GM03348 (cell line): ENCODE data around the gene ACACA.

Source experiments
- DNase-seq: peaks from one replicate; pipeline ENCODE4 v3.0.0; 2012; ENCODE audit warnings: low spot score

Gene ACACA

GRCh38 chr17:37131669-37132611, 274.7 kb downstream of the ACACA start:
- DNase-seq, result no peak

GRCh38 chr17:37130984-37131446, 275.6 kb downstream of the ACACA start:
- DNase-seq, result no peak

- no peak for DNase-seq
Observed at GRCh38 chr17:37124821-37125173, 281.8 kb downstream of the ACACA start.

GRCh38 chr17:37123941-37124820, 282.5 kb downstream of the ACACA start:
- DNase-seq, result no peak

- DNase-seq, result no peak
Observed at GRCh38 chr17:37123386-37123785, 283.2 kb downstream of the ACACA start.

- DNase-seq, result no peak
Observed at GRCh38 chr17:37121616-37122015, 285.0 kb downstream of the ACACA start.

- DNase-seq, result no peak
Observed at GRCh38 chr17:37118366-37119137, 288.1 kb downstream of the ACACA start.

GRCh38 chr17:37117373-37118142, 289.1 kb downstream of the ACACA start:
- no peak for DNase-seq

- DNase-seq, result no peak
Observed at GRCh38 chr17:37116671-37117185, 289.9 kb downstream of the ACACA start.

- no peak for DNase-seq
Observed at GRCh38 chr17:37111329-37111728, 295.3 kb downstream of the ACACA start.

GRCh38 chr17:37110746-37111145, 295.9 kb downstream of the ACACA start:
- no peak for DNase-seq

GRCh38 chr17:37109731-37110710, 296.6 kb downstream of the ACACA start:
- DNase-seq, result no peak

GRCh38 chr17:37109106-37109505, 297.5 kb downstream of the ACACA start:
- DNase-seq, result no peak

GRCh38 chr17:37107406-37108083, 299.1 kb downstream of the ACACA start:
- peak; percentile 37 for DNase-seq

GRCh38 chr17:37106049-37106448, 300.6 kb downstream of the ACACA start:
- no peak for DNase-seq

- DNase-seq, result no peak
Observed at GRCh38 chr17:37103231-37103630, 303.4 kb downstream of the ACACA start.

GRCh38 chr17:37101306-37101705, 305.3 kb downstream of the ACACA start:
- DNase-seq, result no peak

GRCh38 chr17:37100231-37100630, 306.4 kb downstream of the ACACA start:
- DNase-seq, result no peak
